ENCODE data around the gene CTSD. TPM values are rescaled to one million over a fixed set of nuclear protein-coding genes. Genes with fewer than 3 reads are reported as not detected.

The CTSD gene
- total and polyA plus RNA-seq, 2 of the 8 experiments (the other 6 are each of a cell fraction or from before 2014, with no cell fraction given) = 169 to 173 TPM

DNA sequence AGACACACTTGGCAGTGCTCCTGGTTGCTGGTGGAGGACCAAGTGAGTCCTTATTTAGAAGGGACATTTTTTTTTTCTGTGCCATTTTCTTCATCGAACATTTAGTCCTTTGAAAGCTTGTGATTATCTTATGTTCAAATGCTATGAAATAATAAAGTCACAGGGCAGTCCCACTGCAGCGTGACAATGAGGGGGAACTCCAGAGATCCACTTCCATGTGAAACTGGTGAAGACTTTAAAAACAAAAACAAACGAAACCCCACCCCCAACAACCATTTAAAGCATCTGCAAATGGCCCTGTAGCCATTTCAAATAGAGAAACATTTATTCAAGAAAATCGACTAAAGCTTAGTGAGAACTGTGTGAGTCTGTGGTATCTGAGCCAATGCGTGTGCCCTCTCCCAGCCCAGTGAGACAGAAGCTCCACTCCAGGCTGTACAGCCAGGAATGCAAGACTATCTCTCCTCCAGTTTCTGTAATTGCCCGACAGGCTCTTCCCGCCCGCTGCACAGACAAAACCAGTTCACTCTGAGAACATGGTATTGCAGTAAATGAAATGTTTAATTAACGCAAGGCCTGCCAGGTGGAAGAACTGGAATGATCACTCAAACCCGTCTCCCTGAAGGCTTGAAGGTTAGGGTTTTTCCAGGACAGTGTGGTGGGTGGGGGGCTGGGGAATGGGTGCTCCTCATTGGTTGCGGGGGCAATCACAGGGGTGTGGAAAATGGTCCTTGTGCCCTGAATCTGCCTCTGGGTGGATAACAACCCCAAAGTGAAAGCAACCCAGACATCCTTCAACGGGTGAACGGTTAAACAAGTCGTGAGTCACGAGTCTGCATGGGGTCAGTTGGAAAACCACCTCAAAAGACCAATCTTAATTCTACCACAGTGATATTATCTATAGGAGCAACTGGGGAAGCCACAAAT, 58.3 kb downstream of the CTSD start:
- no peak overlapping the region for H3K14ac ChIP-seq (ENCODE audit: insufficient read length)
- no peaks in the 10 kb centered on the region for H3K79me1 ChIP-seq (ENCODE audit: low read depth, low read length)
- TF ChIP-seq TBP (IDR thresholded peaks at IDR 0.05; ENCODE audit: low read depth, low read length) (no peak), GABPA (IDR thresholded peaks at IDR 0.05; ENCODE audit: borderline replicate concordance, insufficient read depth, low read length) (no peak), TAF7 (optimal IDR thresholded peaks at IDR 0.05; ENCODE audit: borderline replicate concordance, low read depth, low read length) (no peak), SIN3A (conservative IDR thresholded peaks at IDR 0.05 in 1 of 2, IDR thresholded peaks at IDR 0.05 in 1 of 2; ENCODE audit: low read depth in 1 of 2, low read length in 2 of 2) (no peak), TAF1 (IDR thresholded peaks at IDR 0.05; ENCODE audit: low read depth, low read length) (no peak), MAFK (IDR thresholded peaks at IDR 0.05; ENCODE audit: low read depth, low read length) (no peak), BCL11A (IDR thresholded peaks at IDR 0.05; ENCODE audit: low read depth in 2 of 2, low read length in 2 of 2) (no peak), CREB1 (IDR thresholded peaks at IDR 0.05) (no peak)
- TF ChIP-seq, protein P1, sequence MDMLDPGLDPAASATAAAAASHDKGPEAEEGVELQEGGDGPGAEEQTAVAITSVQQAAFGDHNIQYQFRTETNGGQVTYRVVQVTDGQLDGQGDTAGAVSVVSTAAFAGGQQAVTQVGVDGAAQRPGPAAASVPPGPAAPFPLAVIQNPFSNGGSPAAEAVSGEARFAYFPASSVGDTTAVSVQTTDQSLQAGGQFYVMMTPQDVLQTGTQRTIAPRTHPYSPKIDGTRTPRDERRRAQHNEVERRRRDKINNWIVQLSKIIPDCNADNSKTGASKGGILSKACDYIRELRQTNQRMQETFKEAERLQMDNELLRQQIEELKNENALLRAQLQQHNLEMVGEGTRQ (IDR thresholded peaks at IDR 0.05; ENCODE audit: low read length) = no peak
- TF ChIP-seq, protein P2, sequence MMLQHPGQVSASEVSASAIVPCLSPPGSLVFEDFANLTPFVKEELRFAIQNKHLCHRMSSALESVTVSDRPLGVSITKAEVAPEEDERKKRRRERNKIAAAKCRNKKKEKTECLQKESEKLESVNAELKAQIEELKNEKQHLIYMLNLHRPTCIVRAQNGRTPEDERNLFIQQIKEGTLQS (IDR thresholded peaks at IDR 0.05; ENCODE audit: insufficient read depth, low read depth, low read length) = no peak
- peaks cover 0 to 5% (median 3%) of the 10 kb centered on the region in 4 experiments; a peak in 2 of 7 replicates for H3K4me1 ChIP-seq (replicated peaks in 1 of 4; ENCODE audit: control insufficient read depth in 3 of 4, insufficient read depth in 4 of 4, low read length in 3 of 4)
- H3K36me3 ChIP-seq (ENCODE audit: control insufficient read depth in 2 of 4, insufficient read depth in 4 of 4, low read length in 3 of 4) = no peaks in the 10 kb centered on the region
- H3K79me2 ChIP-seq (ENCODE audit: control insufficient read depth in 1 of 2, insufficient read depth in 2 of 2, low read length in 2 of 2) = no peaks in the 10 kb centered on the region
- H2BK5ac ChIP-seq (ENCODE audit: low read depth, low read length) = no peak overlapping the region
- H3K4me3 ChIP-seq (ENCODE audit: extremely low read depth in 1 of 4, insufficient read depth in 2 of 4, low read depth in 3 of 4, low read length in 4 of 4) = no peak overlapping the region
- no peak overlapping the region for H2BK120ac ChIP-seq (replicated peaks; ENCODE audit: low read depth, low read length)
- H3K4me2 ChIP-seq (ENCODE audit: insufficient read depth in 1 of 2, low read depth in 2 of 2, low read length in 2 of 2) = no peak overlapping the region
- H2BK12ac ChIP-seq (ENCODE audit: low read depth, low read length) = no peak overlapping the region
- no peak overlapping the region for H3K27ac ChIP-seq (ENCODE audit: low read depth, low read length)
- H3K56ac ChIP-seq (replicated peaks; ENCODE audit: insufficient read length, low read depth, low read length) = no peak overlapping the region
- no peak overlapping the region for H2BK20ac ChIP-seq (ENCODE audit: low read length)
- FAIRE-seq = no peak
- H3K9me3 ChIP-seq (ENCODE audit: insufficient read depth in 2 of 2, low read depth in 1 of 2, low read length in 1 of 2) = no peaks in the 10 kb centered on the region
- no peak overlapping the region for H2AFZ ChIP-seq (ENCODE audit: low read length)
- no peak overlapping the region for H3K18ac ChIP-seq (ENCODE audit: extremely low read depth, low read length)
- no peaks in the 10 kb centered on the region for H3K23me2 ChIP-seq (ENCODE audit: low read depth, low read length)
- H4K5ac ChIP-seq (ENCODE audit: insufficient read length, low read depth, low read length) = no peak overlapping the region
- no peak overlapping the region for H2BK15ac ChIP-seq (ENCODE audit: low read length)
- H3K27me3 ChIP-seq (replicated peaks in 1 of 4; ENCODE audit: control insufficient read depth in 3 of 4, extremely low read depth in 1 of 4, insufficient read depth in 3 of 4, low read length in 3 of 4) = peaks cover 0 to 5% (median 2%) of the 10 kb centered on the region in 4 experiments; a peak in 1 of 7 replicates
- no peak overlapping the region for H4K8ac ChIP-seq (ENCODE audit: extremely low read depth, insufficient read depth, low read length)
- DNase-seq (ENCODE audit: low read depth in 1 of 2, low spot score in 2 of 2) = no peak
- POLR2A ChIA-PET (ENCODE audit: partially characterized antibody) = no interaction called here
- no peak overlapping the region for H3K23ac ChIP-seq (ENCODE audit: insufficient read length)
- WGBS, 2 experiments (ENCODE audit: extremely low coverage in 1 of 2, insufficient coverage in 1 of 2, insufficient read length in 1 of 2, insufficient replicate concordance in 2 of 2, low coverage in 1 of 2, low lambda C conversion rate in 2 of 2, missing lambda C conversion rate in 1 of 2) = 85% methylated on average over 15 of the region's 15 CpGs; no CpG with 5 or more reads in 1 of the 2 experiments
- H3K9ac ChIP-seq (replicated peaks in 1 of 4; ENCODE audit: extremely low read depth in 1 of 4, low read depth in 3 of 4, low read length in 3 of 4) = no peak overlapping the region
- H4K91ac ChIP-seq (replicated peaks; ENCODE audit: insufficient read length, low read length) = no peak overlapping the region
- no peak overlapping the region for H2AK5ac ChIP-seq (ENCODE audit: low read depth, low read length)
- no peaks in the 10 kb centered on the region for H4K20me1 ChIP-seq (replicated peaks in 1 of 2; ENCODE audit: control insufficient read depth in 1 of 2, insufficient read depth in 2 of 2, low read length in 2 of 2)
- CTCF ChIA-PET (ENCODE audit: partially characterized antibody) = interaction anchor here (0.8 to 4.4 kb wide), 6 partner anchors 82 to 450 kb away, joined by 3 to 19 read pairs (median 8); no protein-coding TSS in a partner anchor
- no peak overlapping the region for H3K4ac ChIP-seq (replicated peaks; ENCODE audit: insufficient read length, low read depth, low read length)
